GM21619 (cell line): ENCODE measurements around the gene DNAJC12.
A peak's percentile ranks its signal among the peaks of the same experiment; 100 is the strongest.
"Not testable (repeated sequence)": the region's sequence is repeated elsewhere in the genome, so short reads cannot be mapped to it uniquely, and the experiment has no call there.

Source experiments
- ATAC-seq: cut with Tn5 transposase; IDR thresholded peaks from one replicate; pipeline ENCODE4 v1.9.1; 2021; ENCODE audit not compliant: unreplicated experiment

DNAJC12 gene

DNA sequence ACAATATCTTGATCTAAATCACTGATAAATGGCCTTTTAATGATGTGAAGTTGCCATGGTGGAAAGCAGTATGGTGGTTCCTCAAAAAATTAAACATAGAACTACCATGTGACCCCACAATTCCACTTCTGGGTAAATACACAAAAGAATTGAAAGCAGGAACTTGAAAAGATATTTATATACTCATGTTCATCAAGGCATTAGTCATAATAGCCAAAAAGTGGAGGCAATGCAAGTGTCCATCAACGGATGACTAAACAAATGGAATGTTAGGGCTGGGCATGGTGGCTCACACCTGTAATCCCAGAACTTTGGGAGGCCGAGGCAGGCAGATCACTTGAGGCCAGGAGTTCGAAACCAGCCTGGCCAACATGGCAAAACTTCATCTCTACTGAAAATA, 2.0 kb upstream of the DNAJC12 start:
- no peak for ATAC-seq

DNA sequence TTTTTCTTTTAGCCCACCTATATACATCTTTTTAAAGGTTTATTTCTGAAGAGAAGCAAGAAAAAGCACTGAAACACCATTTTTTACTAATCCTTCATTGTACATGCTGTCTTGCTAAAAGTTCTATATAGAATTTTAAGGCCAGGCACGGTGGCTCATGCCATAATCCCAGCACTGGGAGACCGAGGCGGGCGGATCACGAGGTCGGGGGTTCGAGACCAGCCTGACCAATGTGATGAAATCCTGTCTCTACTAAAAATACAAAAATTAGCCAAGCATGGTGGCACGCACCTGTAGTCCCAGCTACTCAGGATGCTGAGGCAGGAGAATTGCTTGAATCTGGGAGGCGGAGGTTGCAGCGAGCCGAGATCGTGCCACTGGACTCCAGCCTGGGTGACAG, 1.5 kb upstream of the DNAJC12 start:
- not testable (repeated sequence) for ATAC-seq

DNA sequence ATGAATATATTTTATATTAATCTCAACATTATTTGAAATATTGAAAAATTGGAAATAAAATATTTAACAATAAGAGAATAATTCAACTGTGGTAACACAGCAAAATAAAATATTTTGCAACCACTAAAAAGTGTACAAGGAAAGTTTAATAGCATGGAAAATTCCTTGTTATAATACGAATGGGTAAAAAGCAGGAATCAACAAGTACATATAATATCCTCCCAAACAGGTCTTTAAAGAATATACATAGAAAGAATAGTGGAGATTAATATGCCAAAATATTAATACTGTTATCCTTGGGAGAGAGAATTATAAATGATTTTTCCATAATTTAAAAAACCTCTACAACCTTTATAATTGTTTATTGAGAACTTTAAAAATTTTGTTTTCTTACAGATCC, 1.0 kb downstream of the DNAJC12 start:
- ATAC-seq = no peak

DNA sequence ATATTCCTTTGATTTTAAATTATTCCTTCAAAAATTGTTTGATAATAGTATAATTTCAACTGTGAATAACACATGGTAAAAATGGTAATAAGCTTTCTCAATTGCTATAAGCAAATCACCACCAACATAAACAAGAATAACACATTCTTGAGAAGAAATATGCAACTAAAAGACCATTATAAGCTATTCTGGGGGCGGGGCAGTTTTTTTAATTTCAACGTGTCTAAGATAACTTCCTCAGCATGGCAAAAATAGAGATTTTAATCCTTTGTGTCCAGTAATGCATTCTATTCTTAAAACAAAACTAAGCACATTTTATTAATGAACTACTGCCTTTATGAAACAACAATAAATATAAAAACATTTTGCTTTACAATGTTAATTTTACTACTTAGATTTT, 1.5 kb downstream of the DNAJC12 start:
- ATAC-seq = no peak

DNA sequence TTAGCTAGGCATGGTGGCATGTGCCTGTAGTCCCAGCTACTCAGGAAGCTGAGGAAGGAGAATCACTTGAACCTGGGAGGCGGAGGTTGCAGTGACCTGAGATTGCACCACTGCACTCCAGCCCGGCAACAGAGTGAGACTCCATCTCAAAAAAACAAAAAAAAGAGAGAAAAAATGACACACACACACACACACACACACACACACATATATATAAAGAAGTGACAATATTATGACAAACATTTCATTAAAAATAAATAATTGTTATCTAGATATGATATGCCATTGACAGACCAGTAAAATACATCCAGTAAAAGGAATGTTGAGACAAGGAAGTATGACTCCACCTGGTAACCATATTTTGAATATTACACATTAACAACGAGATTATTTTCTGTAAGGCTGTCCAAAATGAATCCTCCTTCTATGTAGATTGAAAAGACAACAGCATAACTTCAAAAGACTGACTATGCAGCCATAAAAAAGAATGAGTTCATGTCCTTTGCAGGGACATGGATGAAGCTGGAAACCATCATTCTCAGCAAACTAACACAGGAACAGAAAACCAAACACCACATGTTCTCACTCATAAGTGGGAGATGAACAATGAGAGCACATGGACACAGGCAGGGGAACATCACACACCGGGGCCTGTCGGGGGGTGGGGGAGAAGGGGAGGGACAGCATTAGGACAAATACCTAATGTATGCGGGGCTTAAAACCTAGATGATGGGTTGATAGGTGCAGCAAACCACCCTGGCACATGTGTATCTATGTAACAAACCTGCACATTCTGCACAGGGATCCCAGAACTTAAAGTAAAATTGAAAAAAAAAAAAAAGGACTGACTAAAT, 2.2 kb downstream of the DNAJC12 start:
- ATAC-seq = not testable (repeated sequence)

DNA sequence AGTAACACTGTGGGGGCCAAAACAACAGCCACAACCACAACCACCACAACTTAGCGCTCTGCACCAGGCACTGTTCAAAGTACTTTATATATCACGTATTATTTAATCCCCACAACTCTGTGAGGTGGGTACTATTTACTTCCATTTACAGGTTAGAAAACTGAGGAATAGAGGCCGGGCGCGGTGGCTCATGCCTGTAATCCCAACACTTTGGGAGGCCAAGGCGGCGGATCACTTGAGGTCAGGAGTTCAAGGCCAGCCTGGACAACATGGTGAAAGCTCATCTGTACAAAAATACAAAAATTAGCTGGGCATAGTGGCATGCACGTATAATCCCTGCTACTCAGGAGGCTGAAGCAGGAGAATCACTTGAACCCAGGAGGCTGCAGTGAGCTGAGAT, 3.6 kb downstream of the DNAJC12 start:
- ATAC-seq = no peak

DNA sequence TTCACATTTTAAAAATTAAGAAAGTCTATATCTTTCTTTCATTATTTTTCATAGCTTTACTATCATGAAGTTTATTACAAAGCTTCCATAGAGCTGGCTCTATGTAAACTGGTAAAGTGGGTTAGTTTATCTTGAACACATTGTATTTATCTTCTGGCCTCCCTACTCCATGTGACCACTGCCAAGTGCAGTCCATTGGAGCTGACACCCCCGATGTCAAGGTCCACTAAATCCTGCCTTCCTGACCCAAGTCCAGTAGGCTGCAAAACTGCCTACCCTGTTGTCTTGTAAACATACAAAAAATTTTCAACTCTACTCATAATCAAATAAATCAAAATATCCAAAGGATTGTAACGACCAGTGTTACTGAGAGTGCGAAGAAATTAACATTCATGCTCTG, 10.2 kb downstream of the DNAJC12 start:
- no peak for ATAC-seq

DNA sequence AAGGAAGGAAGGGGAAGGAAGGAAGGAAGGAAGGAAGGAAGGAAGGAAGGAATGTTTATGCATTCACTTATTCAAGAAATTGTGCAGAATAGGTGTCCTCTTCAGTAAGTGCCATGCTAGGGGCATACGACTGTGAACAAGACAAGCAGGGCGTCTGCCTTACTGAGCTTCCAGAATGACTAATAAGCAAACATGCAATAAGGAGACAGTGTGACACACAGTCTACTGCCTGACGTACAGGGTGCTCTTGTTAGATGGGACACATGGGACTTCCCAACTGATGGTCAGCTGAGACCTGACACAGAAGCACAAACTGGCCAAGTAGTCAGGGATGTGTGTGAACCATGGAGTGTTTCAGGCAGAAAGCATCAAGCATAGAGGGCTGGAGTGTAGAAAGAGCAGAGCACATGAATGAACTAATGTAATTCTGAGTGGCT, 18.2 kb downstream of the DNAJC12 start:
- peak; percentile 60 for ATAC-seq

DNA sequence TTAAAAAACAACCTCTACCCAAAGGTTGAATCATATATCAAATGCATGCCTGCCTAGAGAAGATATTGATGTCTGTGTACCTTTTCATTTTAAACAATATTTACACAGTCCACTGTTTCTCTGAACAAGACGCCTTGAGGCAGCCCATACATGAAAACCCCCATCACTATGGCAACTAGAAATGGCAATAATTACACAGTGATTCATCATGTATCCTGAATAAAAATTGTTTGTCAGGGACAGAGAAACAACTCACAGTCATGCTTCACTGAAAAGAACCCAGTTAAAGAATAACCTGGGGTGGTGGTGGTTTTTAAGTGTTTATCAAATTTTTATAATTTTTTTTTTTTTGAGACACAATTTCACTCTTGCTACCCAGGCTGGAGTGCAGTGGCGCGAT, 19.7 kb downstream of the DNAJC12 start:
- peak; percentile 46 for ATAC-seq

DNA sequence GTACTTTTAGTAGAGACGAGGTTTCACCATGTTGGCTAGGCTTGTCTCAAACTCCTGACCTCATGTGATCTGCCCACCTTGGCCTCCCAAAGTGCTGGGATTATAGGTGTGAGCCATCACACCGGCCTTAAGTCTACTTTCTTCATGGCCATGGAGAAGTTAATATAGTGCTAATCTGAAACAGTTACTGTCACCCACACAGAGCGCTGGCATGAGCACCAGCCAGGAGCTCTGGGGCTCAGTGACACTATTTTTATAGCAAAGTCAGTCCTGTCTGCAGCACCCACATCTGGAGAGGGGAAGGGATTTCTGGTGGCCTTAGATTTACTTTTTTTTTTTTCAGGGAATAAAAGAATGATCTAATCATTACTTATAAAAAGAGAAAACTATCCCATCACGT, 21.3 kb downstream of the DNAJC12 start:
- no peak for ATAC-seq

DNA sequence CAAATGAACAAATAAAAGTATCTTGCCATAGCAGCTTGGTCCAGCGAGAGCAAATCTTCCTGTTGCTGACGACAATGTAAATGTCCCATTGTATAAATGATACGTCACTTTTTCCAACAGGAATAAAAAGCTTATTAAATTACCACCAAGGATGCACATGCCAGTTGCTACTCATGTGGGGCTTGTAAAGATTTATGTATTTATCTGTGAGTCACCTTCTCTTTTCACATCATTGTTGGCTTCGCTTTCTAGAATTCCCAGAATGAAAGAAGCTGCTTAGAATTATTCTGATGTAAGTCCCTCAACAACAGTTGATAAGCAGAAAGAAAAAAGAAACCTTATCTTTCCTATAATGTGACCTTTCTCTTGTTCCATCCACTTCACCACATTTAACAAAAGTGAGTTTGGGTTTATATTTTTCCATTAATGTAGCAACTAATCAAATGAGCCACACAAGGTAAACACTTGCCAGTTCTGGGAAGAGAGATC, 22.4 kb downstream of the DNAJC12 start:
- no peak for ATAC-seq

DNA sequence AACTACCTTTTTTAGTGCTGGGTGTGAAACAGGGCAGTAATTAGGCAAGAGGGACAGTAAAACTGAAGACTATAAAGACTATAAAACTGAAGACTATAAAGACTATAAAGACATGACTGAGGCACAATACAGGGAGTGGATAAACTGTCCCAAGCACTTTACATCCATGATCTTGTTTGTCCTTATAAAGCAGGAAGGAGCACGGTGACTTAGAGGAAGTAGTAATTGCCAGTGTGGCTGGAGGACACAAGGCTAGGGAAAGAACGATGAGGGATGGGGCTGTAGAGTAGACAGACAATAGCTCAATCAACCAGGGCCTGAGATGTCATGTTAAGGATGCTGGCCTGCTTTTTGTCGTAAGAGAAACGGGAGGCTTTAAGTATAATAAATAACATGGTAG, 26.0 kb downstream of the DNAJC12 start:
- ATAC-seq = no peak

DNA sequence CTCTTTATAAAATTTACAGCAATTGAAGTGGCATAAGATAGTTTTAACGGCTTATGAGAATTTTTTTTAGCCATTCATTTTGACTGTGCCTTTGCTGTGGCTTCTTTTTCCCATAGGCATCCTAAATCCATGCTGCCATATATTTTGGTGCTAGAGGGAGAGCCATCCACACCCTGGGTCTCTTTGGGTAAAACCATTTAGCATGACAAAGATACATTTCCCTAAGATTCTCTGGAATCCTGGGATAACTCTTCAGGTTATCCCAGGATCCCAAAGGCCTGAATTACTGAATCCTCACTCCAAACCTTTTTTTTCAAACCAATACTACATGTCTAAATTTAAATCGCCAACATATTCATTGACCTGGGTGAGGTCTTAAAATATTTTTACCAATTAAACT, 28.9 kb downstream of the DNAJC12 start:
- ATAC-seq = no peak

DNA sequence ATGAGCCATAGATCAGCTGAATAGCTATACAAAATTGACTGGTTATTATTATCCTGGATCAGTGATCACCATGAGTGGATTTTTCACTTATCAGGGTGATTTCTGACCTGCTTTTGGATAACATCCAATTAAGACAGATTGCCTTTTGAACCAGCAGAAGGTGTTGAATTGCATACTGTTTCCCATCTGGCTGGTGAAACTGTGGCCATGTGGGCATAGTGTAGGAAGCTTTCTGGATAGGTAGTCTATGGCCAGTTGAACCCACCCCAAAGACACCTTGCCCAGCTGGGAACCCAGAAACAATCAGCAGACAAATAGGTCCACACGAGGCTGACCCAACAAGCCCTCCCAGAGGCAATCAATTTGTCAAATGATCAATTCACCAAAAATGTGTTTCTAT, 29.3 kb downstream of the DNAJC12 start:
- ATAC-seq = no peak

DNA sequence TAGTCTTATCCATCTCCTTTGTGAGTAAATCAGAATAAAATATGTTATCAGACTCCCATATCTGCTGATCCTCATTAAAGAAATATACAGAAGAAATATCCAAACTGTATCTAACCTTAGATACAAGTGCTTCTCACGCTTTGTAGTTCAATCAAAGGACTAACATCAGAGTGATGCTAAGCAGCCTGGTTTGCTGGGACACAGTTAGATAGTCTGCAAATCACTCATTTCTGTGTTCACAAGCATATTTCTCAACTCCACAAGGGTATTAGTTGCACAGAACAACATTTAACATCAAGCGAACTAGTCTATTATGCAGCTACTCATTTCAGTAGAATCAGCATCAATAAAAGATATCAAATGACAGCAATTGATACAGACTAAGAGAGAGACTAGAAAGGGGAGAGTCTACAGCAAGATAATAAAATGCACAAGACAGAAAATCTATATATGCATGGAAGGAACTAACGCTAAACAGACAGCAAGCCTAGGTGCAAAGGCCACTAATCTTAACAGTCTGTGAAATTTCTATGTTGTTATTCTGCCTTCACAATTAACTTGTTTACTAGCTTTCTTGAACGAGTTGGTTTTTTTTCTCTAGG, 30.0 kb downstream of the DNAJC12 start:
- no peak for ATAC-seq

DNA sequence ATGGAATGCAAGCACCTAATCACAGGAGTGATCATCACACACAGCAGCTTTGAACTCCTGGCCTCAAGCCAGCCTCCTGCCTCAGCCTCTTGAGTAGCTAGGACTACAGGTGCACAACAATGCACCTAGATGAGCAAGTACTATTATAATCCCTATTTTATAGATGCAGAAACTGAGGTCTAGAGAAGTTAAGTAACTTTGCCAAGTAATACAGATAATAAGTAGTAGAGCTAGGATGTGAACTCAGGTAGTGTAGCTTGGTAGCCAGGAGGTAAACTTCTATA, 33.7 kb downstream of the DNAJC12 start:
- ATAC-seq = no peak

DNA sequence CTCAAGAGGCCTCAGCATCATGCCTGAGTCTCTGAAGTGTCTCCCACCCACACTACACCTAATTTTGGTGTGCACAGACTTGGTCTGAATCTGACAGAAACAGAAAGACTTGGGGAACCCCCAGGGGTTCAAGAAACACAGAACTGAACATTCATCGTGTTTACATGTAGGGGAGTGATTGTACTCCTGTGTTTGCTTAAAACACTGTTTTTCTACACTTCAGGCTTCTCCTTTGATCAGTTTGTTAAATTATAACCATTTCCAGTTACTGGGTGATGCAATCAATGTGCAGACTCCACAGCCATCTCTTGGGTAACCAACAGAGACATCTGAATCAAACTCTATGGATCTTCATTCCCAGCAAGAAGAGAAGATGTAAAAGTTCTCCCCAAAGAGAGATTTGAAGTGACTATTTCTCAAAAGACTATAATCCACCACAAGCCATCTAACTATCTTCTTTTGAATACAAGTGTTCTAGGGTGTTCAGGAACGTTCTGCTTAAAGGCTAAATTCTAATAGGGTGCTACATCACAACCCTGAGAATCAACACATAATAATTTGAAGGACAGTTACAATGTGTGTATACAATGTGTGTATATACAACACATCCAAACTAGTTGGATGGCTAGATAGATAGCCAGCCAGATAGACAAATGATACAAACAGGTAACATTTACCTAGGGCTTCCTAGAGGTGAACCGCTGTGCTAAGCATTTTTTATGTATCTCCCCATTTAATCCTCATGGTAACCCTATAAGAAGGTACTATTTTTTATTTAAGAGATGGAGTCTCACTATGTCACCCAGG, 34.2 kb downstream of the DNAJC12 start:
- peak; percentile 87 for ATAC-seq

DNA sequence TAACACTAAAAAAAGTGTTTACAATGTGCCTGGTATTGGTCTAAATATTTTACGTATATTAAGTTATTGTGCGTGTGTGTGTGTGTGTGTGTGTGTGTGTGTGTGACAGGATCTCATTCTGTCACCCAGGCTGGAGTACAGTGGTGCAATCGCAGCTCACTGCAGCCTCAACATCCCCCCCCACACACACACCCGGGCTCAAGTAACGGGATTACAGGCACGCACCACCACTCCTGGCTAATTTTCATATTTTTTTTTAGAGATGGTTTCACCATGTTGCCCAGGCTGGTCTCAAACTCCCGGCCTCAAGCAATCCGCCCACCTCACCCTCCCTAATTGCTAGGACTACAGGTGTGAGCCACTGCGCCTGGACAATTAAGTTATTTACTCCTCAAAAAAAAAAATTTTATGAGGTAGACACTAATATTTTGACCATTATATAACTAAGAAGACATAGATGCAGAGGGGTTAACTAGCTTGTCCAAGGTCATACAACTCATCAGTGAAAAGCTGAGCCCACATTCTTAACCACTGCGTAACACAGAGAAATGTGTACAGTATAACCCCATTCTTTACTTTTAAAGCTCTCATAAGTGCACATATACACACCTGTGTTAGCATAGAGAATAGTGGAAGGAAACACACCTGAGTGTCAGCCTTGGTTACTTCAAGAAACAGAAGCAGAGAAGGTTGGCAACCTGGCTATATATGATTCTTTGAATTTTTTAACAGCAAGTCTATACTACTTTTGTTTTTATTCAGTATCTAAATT, 35.0 kb downstream of the DNAJC12 start:
- peak; percentile 19 for ATAC-seq

DNA sequence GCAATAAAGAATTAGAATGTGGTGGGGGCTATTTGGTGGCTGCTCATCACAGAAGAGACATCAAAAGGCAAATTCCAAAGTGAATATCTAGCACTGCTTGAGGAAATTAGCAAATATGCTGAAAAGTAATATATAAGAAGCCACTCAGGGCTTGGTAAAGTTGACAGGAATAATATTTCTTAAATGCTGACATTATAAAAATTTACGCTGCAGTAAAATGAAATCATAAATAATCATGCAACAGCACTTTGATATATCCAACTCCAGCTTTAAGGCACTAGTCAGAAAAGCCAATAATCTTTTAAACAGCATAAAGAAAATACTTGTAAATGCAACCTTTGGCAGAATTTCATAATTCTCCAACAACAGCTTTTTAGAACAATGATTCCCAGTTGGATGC, 36.9 kb downstream of the DNAJC12 start:
- no peak for ATAC-seq

DNA sequence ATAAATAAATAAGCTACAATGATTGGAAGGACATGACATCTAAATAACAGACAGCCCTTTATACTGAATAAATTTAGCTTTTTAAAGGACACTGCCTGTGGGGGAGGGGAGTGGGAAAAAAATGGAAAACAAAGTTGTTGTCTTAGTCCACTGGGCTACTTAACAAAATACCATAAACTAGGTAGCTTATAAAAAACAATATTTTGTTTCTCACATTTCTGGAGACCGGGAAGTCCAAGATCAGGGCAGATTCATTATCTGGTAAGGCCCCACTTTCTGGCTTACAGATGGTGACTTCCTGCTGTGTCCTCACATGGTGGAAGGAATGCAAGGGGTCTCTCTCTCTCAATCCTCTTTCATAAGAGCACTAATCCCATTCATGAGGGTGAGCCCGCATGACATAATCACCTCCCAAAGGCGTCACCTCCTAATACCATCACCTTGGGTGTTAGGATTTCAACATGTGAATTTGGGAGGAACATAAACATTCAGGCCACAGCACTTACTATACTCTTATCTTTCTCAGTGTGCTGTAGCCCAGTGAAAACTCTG, 43.0 kb downstream of the DNAJC12 start:
- ATAC-seq = no peak

DNA sequence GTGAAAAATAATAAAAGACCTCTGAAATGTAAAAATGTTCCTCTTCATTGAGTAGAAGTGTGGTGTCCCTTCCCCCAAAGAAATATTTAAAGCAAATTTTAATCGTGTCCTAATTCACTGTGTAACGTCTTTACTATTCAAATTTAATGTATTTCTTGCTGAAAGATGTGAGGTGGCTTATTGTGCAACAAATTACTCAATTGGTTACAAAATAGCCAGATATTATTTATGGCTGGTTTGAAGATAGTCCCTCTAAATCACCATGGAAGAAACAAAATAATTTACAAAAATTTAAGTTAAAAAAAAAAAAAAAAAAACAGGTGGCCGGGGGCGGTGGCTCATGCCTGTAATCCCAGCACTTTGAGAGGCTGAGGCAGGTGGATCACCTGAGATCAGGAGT, 43.7 kb downstream of the DNAJC12 start:
- no peak for ATAC-seq
